ENCODE data around the gene PTPA.

DNA sequence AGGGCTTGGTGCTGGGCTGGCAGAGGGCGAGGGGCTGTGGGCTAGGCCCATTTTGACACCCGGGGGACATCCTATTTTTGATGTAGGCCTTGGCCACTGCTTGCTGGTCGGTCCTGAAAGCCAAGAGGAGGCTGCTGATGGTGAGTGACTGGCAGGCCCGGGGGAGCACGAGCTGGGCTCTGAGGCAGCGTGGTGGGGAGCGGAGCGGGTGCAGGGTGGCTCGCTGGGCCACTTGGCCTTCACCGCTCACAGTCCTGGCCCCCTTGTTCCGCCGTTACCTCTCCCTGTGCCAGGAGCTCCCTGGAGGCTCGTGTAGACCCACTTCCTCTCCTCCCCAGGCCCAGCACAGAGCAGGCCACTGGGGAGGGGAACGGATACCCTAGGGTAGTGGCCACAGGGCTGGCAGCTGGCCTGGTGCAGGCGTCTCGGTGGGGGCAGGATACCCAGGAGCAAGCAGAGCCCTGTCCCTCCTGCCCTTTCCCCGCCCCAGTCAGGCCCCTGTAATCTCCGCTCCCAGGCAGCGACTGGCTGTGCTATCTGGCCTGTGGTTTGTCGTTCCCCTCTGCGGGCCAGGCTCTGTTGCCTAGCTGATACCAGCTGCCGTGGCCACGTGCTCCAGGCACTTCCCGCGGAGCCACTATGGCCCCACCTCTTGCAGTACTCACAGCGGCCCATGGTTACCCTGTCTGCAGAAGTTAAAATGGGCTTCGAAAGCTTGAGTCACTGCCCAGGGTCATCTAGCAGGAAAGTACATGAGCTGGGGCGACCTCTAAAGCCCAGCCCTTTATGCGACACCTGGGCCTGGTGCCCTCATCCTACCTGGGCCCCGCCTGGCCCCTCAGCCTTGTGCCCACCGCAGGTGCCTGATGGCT lies 42.0 kb upstream of the PTPA start:
- TF ChIP-seq, protein P1, sequence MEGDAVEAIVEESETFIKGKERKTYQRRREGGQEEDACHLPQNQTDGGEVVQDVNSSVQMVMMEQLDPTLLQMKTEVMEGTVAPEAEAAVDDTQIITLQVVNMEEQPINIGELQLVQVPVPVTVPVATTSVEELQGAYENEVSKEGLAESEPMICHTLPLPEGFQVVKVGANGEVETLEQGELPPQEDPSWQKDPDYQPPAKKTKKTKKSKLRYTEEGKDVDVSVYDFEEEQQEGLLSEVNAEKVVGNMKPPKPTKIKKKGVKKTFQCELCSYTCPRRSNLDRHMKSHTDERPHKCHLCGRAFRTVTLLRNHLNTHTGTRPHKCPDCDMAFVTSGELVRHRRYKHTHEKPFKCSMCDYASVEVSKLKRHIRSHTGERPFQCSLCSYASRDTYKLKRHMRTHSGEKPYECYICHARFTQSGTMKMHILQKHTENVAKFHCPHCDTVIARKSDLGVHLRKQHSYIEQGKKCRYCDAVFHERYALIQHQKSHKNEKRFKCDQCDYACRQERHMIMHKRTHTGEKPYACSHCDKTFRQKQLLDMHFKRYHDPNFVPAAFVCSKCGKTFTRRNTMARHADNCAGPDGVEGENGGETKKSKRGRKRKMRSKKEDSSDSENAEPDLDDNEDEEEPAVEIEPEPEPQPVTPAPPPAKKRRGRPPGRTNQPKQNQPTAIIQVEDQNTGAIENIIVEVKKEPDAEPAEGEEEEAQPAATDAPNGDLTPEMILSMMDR (conservative IDR thresholded peaks at IDR 0.05 in 1 of 2, IDR thresholded peaks at IDR 0.05 in 1 of 2; ENCODE audit: low read depth in 1 of 2, low read length in 2 of 2), result no peak
- no peak for TF ChIP-seq EZH2 (IDR thresholded peaks at IDR 0.05; ENCODE audit: low read length, missing control alignments)
